ENCODE data around the gene PTP4A2. TPM values are rescaled to one million over a fixed set of nuclear protein-coding genes. Genes with fewer than 3 reads are reported as not detected.

The PTP4A2 gene
- total RNA-seq, 4 donors from 2014 or later, result 40.9 to 92.8 (median 67.3) TPM

- DNase-seq (ENCODE audit: low spot score in 2 of 2), result no peak
- WGBS, 2 donors, result 64 to 89% methylated on average over 2 of the region's 2 CpGs
- TF ChIP-seq POLR2A (IDR thresholded peaks at IDR 0.05), result no peak
- TF ChIP-seq CTCF (IDR thresholded peaks at IDR 0.05), result no peak
- H3K4me3 ChIP-seq (ENCODE audit: low read depth, poor library complexity, severe bottlenecking), result no peak overlapping the region
- intact Hi-C loops (cut with DNase I; ENCODE audit: low total_unique reads), result no loop called here
Observed at GRCh38 chr1:31911994-31912780, 26.0 kb downstream of the PTP4A2 start.

GRCh38 chr1:31910933-31911332 is 27.2 kb downstream of the PTP4A2 start:
- DNase-seq (ENCODE audit: low spot score in 2 of 2), result no peak
- TF ChIP-seq POLR2A (IDR thresholded peaks at IDR 0.05), result no peak
- no peak for TF ChIP-seq CTCF (IDR thresholded peaks at IDR 0.05)
- 31 to 39% methylated on average over 2 of the region's 2 CpGs for WGBS, 2 donors
- intact Hi-C loops (cut with DNase I; ENCODE audit: low total_unique reads), result no loop called here
- H3K4me3 ChIP-seq (ENCODE audit: low read depth, poor library complexity, severe bottlenecking), result no peak overlapping the region

GRCh38 chr1:31909691-31910090 is 28.5 kb downstream of the PTP4A2 start:
- 79 to 88% methylated on average over 1 of the region's 1 CpG for WGBS, 2 donors
- TF ChIP-seq POLR2A (IDR thresholded peaks at IDR 0.05), result no peak
- no peak for TF ChIP-seq CTCF (IDR thresholded peaks at IDR 0.05)
- H3K4me3 ChIP-seq (ENCODE audit: low read depth, poor library complexity, severe bottlenecking), result no peak overlapping the region
- DNase-seq (ENCODE audit: low spot score in 2 of 2), result no peak
- intact Hi-C loops (cut with DNase I; ENCODE audit: low total_unique reads), result no loop called here

- TF ChIP-seq CTCF (IDR thresholded peaks at IDR 0.05) (no peak), POLR2A (IDR thresholded peaks at IDR 0.05) (no peak)
- no peak for DNase-seq (ENCODE audit: low spot score in 2 of 2)
- 85 to 96% methylated on average over 2 of the region's 2 CpGs for WGBS, 2 donors
- H3K4me3 ChIP-seq (ENCODE audit: low read depth, poor library complexity, severe bottlenecking), result no peak overlapping the region
- intact Hi-C loops (cut with DNase I; ENCODE audit: low total_unique reads), result no loop called here
Observed at GRCh38 chr1:31906557-31906956, 31.6 kb downstream of the PTP4A2 start.

- no peak for TF ChIP-seq CTCF (IDR thresholded peaks at IDR 0.05)
- no peak for TF ChIP-seq POLR2A (IDR thresholded peaks at IDR 0.05)
- H3K4me3 ChIP-seq (ENCODE audit: low read depth, poor library complexity, severe bottlenecking), result no peak overlapping the region
- WGBS, 2 donors, result 89 to 97% methylated on average over 2 of the region's 2 CpGs
- intact Hi-C loops (cut with DNase I; ENCODE audit: low total_unique reads), result no loop called here
- no peak for DNase-seq (ENCODE audit: low spot score in 2 of 2)
Observed at GRCh38 chr1:31905681-31906080, 32.5 kb downstream of the PTP4A2 start.

- H3K4me3 ChIP-seq (ENCODE audit: low read depth, poor library complexity, severe bottlenecking), result no peak overlapping the region
- no peak for TF ChIP-seq CTCF (IDR thresholded peaks at IDR 0.05)
- no peak for TF ChIP-seq POLR2A (IDR thresholded peaks at IDR 0.05)
- intact Hi-C loops (cut with DNase I; ENCODE audit: low total_unique reads), result no loop called here
- DNase-seq (ENCODE audit: low spot score in 2 of 2), result peak in 1 of 2 donors; percentile 64
- 94 to 96% methylated on average over 6 of the region's 6 CpGs for WGBS, 2 donors
Observed at GRCh38 chr1:31905093-31905509, 33.1 kb downstream of the PTP4A2 start.

All from lower leg skin (tissue), 4 donors.